ENCODE data around the gene HIPK4.

- no peak for TF ChIP-seq CTCF (conservative IDR thresholded peaks at IDR 0.05; ENCODE audit: low read length)
- TF ChIP-seq EZH2phosphoT487 (IDR thresholded peaks at IDR 0.05; ENCODE audit: borderline replicate concordance, low read depth, low read length), result no peak
These were observed 43.6 kb upstream of the HIPK4 start for GRCh38 chr19:40433391-40434216.
